NCI-H2107 treated with DMSO at 0.1 percent for 48 hours (cell line): Measurements from ENCODE around the gene NSG1.

Experiments used
- DNase-seq: peaks from one replicate; lab custom pipeline; 2025; ENCODE audit not compliant: unreplicated experiment; lab: John Stamatoyannopoulos, UW

NSG1 gene

DNA sequence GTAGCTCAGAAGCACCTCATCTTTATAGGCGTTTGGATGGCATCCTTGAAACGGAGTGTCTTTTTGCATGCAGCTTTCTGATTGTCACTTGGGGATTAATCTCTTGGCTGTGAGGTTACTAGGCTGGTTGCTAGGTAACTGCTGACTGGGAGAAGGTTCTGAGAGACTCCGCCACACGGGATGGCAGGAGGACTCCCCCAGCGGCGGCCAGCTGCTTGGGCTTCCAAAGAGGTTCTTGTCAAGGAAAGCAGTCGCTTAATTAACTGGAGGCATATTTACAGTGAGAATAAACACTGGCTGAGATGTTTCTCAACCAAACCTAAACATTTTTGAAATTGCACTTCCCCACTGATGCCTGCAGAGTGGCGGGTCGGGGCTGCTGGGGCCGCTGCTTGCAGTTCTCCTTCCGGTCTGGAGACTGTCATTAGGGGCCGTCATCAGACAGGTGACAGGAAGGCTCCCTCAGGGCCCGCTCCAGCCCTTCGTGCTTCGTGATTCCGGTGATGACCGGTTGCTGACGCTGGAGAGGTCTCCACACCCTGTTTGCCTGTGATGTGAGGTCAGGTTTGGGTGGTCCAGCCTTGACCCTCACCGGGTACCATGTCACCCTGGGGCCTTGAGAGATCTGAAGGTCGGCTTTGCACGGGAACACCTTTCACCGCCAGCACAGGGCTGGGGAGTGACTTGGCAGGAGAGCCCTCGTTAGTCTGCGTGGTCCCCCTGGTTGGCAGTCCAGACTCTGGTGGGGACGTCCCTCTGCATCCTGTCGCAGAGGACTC, 9.1 kb downstream of the NSG1 start:
- peak; percentile 17 for DNase-seq

DNA sequence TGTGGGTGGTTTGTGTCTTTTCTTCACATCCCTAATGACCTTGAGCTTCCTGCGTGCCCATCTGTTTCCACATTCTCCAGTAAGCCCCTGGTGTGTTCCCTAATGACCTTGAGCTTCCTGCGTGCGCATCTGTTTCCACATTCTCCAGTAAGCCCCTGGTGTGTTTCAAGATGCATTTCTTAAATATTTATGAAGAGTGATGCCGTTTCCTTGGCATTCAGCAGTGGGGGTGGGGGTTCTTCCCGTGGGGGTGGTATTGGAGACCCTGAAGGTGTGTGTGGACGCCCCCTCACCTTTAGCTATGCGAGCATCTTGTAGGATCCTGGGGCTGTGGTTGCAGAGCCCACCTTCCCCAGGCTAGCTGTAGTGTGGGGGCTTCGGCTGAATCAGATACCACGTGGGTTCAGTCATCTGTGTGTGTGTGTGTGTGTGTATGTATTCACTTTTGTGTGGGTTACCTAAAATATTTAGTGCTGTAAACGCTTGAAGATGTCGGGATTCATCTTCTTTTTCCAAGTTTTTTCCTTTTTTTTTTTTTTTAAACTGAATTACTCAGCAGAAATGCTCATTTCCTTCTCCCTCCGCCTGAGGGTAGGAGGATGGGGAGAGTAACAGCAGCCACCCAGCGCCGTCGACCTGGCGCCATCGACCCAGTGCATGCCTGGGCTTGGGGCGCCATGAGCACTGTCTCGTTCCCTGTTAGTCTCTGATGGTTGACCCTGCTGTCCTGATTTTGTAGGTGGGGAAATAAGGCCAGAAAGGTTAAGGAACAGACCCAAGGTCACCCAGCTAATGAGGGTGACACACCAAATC, 9.9 kb downstream of the NSG1 start:
- no peak for DNase-seq

DNA sequence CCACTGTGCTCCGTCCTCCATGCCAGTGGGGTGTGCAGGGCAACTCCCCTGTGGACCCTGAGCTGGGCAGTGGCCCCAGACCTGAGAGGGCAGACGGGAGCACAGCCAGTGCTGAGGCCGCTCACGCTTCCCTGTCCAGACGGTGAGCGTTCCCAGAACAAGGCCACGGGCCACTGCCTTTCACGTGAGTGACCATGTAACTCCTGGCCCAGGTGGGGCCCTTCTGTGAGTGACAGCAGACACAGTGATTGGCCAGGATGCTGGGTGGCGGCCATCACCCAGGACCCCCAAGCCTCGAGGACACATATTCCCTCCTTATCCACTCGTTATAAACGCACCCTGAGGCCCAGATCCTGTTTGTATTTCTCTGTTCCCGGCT, 10.5 kb downstream of the NSG1 start:
- DNase-seq = no peak

DNA sequence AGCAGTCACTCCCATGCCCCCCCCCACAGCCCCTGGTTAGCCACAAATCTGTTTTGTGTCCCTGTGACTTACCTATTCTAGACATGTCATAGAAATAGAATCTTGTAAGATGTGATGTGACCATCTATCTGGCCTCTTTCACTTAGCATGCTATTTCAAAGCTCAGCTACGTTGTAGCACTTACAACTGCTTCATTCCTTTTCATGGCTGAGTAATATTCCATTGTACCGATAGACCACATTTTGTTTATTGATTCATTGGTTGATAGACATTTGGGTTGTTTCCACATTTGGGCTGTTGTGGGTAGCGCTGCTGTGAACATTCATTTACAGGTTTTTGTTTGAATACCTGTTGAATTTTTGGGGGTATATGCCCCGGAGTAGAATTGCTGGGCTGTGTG, 11.5 kb downstream of the NSG1 start:
- DNase-seq = no peak

DNA sequence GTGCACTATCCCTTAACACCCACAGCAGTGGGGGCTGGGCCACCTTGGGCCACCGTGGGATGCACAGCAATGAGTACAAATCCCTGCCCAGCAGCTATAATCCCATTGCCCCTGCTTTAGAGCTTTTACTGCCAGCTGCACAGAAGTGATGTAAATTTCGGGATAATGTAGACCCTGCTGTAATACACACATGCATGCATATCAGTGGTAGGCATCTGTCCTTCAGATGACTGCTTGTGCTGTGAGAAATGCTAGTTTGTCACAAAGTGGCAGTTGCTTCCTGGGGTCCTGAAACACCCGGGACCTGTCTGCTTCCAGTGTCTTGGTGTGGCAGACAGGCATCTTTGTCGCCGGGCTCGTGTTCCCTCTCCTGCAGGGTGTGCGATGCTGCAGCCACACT, 14.1 kb downstream of the NSG1 start:
- no peak for DNase-seq

DNA sequence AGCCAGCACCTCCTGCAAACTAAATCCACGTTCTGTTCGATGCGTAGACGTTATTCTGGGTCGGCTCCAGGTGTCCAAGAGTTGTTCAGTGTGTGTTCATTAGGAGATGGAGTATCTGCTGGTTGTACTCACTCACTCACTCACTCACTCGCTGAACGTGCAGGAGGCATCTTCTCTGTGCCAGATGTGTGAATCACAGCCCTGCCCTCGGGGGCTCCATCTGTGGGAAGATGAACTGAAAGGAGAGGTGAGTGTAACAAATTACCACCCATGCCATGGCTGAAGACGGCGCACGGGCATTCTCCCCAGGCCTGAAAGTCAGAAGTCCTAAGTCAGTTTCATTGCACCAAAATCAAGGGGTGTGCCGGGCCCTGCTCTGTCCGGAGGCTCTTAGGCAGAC, 16.1 kb downstream of the NSG1 start:
- no peak for DNase-seq

DNA sequence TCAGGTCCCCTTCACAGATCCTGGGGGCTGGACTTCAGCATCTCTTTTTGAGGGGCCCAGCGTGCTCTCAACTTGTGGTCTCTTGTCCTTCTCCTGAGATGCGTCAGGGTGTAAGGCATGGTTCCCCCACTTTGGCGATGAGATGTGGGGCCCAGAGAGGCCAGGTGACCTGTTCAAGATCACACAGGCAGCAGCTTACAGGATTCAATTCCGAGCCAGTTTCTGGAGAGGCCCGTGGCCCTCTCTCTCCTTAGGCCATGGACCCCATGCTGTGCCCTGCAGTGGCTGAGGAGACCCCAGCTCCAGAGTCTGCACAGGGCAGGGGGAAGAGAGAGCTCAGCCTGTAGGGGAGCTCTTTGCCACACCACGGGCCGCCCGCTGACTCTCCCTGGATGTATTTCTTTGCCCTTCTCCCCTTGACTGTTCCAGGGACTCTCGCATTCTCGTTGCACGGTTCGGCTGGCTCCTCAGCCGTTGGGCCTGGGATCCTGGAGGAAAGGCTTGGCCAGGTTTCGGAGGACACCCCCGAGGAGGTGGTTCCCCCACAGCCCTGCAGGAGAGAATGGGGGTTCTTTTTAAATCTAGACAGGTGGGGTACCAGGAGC, 18.6 kb downstream of the NSG1 start:
- DNase-seq = no peak

DNA sequence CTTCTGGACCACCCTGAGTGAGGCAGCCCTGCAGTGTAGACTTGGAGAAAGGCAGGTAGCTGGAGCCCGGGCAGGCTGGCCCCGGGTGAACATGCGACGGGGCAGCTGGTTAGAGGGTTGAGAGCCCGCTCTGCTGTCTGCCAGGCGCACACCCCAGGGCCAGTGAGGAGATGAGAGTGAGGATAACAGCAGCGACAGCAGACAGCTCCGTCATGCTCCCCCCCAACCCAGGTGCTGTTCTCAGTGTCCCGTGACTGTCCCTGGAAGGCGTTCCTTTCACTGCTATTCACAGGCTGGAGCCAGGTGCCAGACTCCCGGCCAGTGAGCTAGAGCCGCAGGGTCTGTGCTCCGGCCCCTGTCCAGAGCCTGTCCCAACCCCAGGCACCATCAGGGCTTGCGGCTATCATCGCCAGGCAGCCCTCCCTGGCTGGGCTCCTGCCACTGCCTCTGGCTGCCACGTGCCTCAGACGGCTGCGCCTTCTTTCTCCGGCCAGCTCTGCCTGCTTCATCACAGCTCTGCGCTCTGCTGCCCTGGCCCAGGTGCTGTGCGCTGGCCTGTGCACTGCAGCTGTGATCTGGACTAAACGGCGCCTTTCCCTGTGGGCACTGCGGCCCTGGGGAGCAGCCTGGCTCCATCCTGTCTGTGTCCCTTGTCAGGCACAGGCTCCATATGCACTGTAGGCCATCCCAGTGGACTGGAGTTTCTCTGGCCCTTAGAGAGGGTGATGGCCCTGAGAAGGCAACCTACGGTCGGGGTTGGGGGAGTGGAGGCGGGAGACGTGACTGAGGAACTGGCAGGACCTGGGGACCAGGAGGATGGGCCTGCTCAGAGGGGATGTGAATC, 19.8 kb downstream of the NSG1 start:
- no peak for DNase-seq

DNA sequence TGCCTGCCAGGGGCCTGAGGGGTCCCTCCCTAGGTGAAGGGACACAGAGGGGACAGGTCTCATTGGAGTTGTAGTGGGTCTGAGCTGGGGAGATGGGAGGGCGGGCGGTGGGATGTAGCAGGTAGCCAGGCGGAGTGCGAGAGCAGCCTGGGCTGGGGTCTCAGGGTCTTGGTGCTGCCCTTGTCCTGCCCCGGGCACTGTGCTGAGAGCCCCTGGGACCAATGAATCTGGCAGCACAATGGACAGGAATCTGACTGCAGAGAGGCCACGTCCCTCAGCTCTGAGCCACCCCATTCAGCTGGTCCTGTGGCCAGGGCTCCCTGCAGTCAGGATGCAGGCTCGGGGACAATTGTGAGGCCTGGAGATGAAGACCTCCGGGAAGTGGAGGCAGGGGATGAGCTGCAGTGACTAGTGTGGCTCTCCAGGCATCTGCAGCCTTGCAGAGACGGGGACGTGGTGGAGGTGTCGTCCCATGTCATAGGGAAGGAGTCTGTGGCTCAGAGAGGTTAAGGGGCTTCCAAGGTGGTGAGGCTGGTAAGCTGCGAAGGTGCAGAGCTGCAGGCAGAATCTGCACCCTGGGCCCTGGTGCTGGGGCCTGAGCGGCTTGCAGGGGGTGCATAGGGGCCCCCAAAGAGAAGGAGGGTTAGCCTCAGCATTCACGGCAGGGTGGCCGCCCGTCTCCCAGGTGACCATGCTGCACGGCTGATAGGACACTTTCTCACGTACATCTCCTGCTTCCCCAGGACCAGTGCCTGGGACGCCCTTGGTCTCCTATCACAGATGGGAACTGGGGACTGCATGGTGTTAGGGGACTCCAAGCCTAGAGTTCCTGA, 20.6 kb downstream of the NSG1 start:
- DNase-seq = no peak

DNA sequence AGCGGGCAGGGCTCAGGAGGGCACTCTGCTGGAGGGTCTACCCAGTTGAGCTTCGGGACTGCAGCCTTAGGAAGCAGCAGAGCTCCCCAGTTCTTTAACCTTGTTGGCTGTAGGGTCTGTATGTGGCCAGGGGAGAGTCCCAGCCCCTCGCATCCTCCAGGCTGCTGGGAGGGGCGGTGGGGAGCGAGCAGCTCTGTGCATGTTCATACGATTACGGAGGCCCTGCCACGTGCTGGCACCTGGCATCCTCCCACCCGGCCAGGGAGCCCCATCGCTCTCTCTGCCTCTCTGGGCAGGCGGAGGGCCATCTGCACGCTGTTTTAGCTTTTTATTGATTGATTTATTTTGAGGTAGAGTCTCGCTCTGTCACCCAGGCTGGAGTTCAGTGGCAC, 21.2 kb downstream of the NSG1 start:
- no peak for DNase-seq

DNA sequence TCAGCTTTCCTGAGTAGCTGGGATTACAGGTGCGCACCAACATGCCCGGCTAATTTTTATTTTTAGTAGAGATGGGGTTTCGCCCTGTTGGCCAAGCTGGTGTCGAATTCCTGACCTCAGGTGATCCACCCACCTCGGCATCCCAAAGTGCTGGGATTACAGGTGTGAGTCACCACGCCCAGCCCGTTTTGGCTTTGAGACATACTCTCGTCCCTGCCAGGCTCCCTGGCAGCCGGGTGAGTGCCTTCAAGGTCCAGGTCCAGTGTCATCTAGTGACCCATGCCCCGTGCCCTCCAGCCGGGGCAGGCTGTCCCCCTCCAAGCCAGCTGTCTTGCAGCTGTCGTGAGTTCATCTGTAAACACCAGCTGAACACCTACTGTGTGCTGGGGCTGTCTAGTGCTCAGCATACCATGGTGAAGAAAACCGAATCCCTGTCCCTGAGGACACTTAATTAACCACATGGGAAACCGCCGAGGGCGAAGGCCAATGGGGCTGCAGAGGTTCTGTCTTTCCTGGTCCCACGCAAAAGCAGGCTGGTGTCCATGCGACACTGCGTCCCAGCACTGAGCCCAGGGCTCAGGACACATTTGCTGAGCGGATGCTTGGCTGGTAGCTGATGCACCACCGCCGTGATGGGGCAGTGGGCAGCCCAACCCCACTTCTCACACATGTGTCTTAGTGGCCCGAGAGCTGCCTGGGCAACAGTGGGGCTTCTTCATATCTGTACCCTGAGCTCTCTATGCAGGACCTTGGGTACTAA, 21.9 kb downstream of the NSG1 start:
- no peak for DNase-seq

DNA sequence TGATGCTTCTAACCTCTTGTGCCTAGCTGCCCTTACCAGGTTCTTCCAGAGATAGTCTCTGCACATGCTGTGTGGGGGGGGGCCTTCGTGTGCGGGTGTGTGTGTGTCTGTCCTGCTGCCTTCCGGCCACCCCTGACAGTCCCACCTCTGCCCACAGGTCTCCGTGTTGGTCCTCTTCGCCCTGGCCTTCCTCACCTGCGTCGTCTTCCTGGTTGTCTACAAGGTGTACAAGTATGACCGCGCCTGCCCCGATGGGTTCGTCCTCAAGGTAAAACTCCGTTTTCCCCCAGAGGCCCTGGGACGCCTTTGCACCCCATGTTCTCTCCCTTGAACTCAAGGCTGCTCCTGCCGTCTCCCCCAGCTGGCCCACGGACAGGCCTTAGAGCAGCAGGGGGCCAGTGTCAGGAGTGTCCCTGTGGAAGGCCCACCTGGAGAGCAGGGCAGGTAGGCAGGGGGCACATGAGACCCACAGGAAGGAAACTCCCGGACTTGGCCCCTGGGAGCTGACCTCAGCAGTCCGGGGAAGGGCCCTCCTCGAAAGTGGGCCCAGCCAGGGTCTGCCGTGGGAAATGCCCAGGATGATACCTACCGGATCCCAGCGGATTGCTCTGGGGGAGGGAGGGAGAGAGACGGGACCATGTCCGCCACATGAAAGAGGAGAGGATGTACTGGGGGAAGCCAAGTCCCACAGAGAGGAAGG, 22.7 kb downstream of the NSG1 start:
- DNase-seq = no peak

DNA sequence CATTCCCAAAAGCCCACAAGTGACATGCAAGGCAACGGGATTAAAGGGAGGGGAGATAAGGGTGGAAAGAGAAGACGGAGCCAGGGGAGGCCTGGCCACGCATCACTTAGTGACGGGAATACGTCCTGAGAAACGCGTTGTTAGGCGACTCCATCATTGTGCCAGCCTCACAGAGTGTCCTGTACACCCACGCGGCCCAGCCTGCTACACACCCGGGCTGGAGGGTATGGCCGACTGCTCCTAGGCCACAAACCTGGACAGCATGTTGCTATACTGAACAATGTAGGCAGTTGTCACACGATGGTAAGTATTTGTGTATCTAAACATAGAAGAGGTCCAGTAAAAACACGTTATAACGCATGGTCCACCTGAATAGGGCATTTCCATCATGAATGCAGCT, 23.4 kb downstream of the NSG1 start:
- DNase-seq = no peak

DNA sequence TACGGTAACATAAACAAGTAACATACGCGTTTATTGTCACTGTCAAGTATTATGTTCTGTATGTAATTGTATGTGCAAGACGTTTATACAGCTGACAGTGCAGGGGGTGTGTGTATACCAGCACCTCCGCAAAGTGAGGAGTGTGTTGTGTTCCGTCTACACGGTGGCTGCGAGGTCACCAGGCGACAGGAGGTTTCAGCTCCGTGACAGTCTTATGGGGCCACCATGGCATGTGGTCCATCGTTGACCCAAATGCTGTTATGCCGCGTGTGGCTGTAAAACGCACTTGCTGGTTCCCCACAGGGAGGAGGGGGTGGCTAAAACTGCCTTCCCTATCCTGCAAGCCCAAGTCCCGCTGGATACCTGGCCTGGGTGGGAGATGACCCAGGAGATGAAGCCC, 25.0 kb downstream of the NSG1 start:
- no peak for DNase-seq

DNA sequence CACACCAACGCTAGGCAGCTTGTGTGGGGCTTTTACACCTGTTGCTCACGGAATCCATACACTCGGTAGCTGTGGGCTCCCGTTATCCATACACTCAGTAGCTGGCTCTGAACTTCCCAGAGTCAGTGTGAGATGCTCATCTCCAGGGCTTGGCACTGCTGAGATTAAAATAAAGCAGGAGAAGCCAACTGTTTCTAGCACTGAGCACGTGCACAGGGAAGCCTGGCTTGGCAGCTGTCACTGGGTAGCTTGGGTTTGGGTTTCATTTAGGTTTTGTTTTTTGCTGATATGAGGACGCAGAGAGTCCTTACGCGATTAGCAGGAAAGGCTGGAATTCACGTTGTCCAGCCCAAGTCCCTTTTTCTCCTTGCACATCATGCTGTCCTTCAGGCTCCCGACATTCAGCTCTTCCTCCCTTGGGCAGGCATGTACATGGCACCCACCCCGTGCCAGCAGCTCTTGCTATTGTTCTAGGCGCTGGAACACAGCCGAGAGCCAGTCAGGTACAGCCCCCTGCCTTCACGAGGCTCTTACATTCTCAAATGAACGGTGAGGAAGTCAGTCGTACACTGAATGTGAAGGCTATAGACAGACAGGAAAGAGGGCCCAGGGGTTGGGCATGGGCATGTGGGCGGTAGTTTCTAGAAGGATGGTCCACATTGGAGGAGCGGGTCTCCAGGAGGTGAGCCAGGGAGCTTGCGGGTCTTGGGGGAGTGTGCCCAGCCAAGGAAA, 25.9 kb downstream of the NSG1 start:
- DNase-seq = no peak

DNA sequence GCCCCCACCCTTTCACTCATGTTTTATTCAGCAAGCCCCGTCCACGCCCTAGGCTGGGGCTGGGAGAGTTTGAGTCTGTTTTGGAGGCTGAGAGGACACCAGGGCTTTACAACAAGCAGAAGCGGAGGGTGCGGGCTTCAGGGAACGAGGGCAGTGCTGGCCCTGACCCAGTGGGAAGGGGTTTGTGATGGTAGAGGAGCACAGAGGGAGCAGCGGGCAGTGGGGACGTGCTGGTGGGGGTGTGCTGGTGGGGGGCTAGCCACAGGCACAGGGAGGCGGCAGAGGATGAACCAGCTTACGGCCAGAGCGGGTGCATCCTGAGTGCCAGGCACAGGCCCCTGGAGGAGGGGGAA, 26.4 kb downstream of the NSG1 start:
- DNase-seq = no peak

DNA sequence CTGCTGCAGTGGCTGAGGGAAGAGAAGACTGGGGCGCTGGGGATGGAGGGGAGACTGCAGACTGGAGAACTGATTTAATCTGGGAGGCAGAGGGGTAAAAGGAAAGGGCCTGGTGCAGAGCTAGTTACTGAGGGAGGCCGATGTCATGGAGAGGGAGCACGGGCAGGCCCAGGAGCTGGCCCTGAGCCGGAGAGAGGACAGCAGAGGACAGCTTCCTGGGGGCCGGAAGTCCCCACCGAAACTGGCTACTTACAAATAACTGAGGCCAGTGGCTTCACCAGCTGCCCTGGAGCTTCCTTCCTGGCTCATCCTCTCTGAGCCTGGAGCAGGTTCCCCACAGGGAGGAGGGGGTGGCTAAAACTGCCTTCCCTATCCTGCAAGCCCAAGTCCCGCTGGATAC, 26.9 kb downstream of the NSG1 start:
- no peak for DNase-seq

DNA sequence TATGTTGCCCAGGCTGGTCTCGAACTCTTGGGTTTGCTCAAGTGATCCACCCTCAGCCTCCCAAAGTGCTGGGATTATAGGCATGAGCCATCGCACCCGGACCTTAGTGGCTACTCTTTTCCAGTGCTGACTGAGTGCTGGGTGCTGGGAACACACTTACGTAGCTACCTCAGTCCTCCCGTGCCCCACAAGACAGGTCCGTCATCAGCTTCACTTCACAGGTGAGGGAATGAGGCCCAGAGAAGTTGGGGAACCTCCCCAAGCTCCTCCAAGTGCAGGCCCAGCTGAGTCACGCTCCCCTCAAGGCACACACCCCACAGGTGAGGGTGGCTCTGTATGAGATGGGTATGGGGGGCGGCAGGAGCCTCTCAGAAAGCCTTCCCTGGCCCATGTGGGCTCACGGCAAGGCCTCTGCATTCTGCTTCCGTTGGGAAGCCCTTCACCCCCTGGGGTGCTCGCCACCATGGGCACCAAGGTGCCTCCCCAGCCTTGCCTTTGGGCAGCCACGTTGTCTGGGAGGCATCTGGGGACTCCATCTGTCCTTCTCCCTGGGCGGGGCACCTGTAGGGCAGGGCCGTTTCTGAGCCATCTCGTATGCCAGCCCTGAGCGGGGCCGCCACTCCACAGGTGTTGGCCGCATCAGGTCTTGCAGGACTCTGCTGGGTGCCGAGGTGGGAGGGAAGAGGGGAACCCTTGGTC, 28.4 kb downstream of the NSG1 start:
- no peak for DNase-seq
